PC-9 (cell line): ENCODE results near the gene POTEC. TPM values are rescaled to one million over a fixed set of nuclear protein-coding genes. Genes with fewer than 3 reads are reported as not detected.
"Not testable (repeated sequence)": the region's sequence is repeated elsewhere in the genome, so short reads cannot be mapped to it uniquely, and the experiment has no call there.

Source experiments
- Bru-seq: library from RNA; stranded (reverse); fragments of 400-500 nt; gene quantifications from one replicate; lab custom pipeline; 2021; lab: Mats Ljungman, UMichigan
- BruChase-seq, 2 experiments: library from RNA; stranded (reverse); fragments of 400-500 nt; gene quantifications; one replicate each; lab custom pipeline; 2021; lab: Mats Ljungman, UMichigan
- BruUV-seq: library from RNA; stranded (reverse); fragments of 400-500 nt; replicated peaks from 2 replicates; lab custom pipeline; 2021; lab: Mats Ljungman, UMichigan
- CTCF ChIA-PET: fragments of 300-600 bp; sonication (Branson Sonifier 250); formaldehyde crosslinking; loops from one replicate; lab custom pipeline; 2022; ENCODE audit warnings: antibody characterized with exemption; lab: Charles Lee
- POLR2A ChIA-PET: fragments of 300-600 bp; sonication (Branson Sonifier 250); formaldehyde crosslinking; loops from one replicate; lab custom pipeline; 2022; ENCODE audit warnings: antibody characterized with exemption; ENCODE audit not compliant: unreplicated experiment; lab: Charles Lee
- DNase-seq, 2 experiments: peaks; one replicate each; pipeline versions ENCODE4 v3.0.0 to v3.0.0-alpha.2; 2015 to 2022; ENCODE audit warnings: mixed read lengths in 1 of 2
- H2AFZ ChIP-seq: fragments of 200-600 bp; sonication (generic); 2 replicates; pipeline ENCODE4 v1.8.1; 2017; ENCODE audit warnings: antibody characterized with exemption
- H3F3A ChIP-seq: fragments of 200-600 bp; sonication (generic); 2 replicates; pipeline ENCODE4 v1.8.1; 2017; ENCODE audit warnings: antibody characterized with exemption, mild to moderate bottlenecking, low read depth; ENCODE audit not compliant: insufficient read depth
- H3K27ac ChIP-seq: fragments of 200-600 bp; sonication (generic); 2 replicates; pipeline ENCODE4 v1.6.1; 2016; ENCODE audit warnings: mixed run types
- H3K27me3 ChIP-seq: fragments of 200-600 bp; sonication (generic); 2 replicates; pipeline ENCODE4 v1.6.1; 2016; ENCODE audit warnings: low read depth, mixed run types; ENCODE audit not compliant: insufficient read depth
- H3K36me3 ChIP-seq: fragments of 200-600 bp; sonication (generic); 2 replicates; pipeline ENCODE4 v1.6.1; 2016; ENCODE audit warnings: low read depth, mixed run types
- H3K4me1 ChIP-seq: fragments of 200-600 bp; sonication (generic); replicated peaks from 2 replicates; pipeline ENCODE4 v1.6.1; 2016; ENCODE audit warnings: mixed run types; ENCODE audit not compliant: insufficient read depth
- H3K4me2 ChIP-seq: fragments of 200-600 bp; sonication (generic); 2 replicates; pipeline ENCODE4 v1.6.1; 2017; ENCODE audit warnings: mixed run types
- H3K4me3 ChIP-seq: fragments of 200-600 bp; sonication (generic); 2 replicates; pipeline ENCODE4 v1.6.1; 2016; ENCODE audit warnings: mixed run types
- H3K79me2 ChIP-seq: fragments of 200-600 bp; sonication (generic); 2 replicates; pipeline ENCODE4 v1.6.1; 2017; ENCODE audit warnings: low read depth, mixed run types
- H3K9me2 ChIP-seq: fragments of 200-600 bp; sonication (generic); 2 replicates; pipeline ENCODE4 v1.8.1; 2017; ENCODE audit warnings: mild to moderate bottlenecking; ENCODE audit not compliant: insufficient read depth
- H3K9me3 ChIP-seq: fragments of 200-600 bp; sonication (generic); 2 replicates; pipeline ENCODE4 v1.8.1; 2016; ENCODE audit warnings: low read depth; ENCODE audit not compliant: insufficient read depth
- H4K20me1 ChIP-seq: fragments of 200-600 bp; sonication (generic); 2 replicates; pipeline ENCODE4 v1.8.1; 2017; ENCODE audit not compliant: insufficient read depth
- CTCF ChIP-seq: fragments of 200-600 bp; sonication (generic); conservative IDR thresholded peaks from 2 replicates; pipeline ENCODE4 v1.6.1; 2017; ENCODE audit warnings: mixed run types, antibody characterized with exemption, mild to moderate bottlenecking, moderate library complexity
- EZH2 ChIP-seq: fragments of 200-600 bp; sonication (generic); IDR thresholded peaks from 2 replicates; pipeline ENCODE4 v1.8.0; 2017; ENCODE audit warnings: antibody characterized with exemption, low read depth
- intact Hi-C: fragments of 100-400 bp; cut with micrococcal nuclease; formaldehyde crosslinking; loops from one replicate; pipeline ENCODE4 v1.10.0; 2022; ENCODE audit not compliant: unreplicated experiment
- long read RNA-seq: library from polyadenylated mRNA; stranded (forward); transcript quantifications from one replicate; pipeline ENCODE4 v2.0.0, GENCODE V29; 2022
- total RNA-seq: library from RNA; stranded (reverse); gene quantifications from 2 replicates; pipeline ENCODE4 v1.2.3, GENCODE V29; 2021

Gene POTEC
- total RNA-seq (not detected in 2 replicates), Bru-seq, nascent RNA (percentile 7 among the genes with signal in this experiment), BruChase-seq, experiment 1, labeled RNA remaining after a 2-hour chase (not detected), BruChase-seq, experiment 2, labeled RNA remaining after a 6-hour chase (not detected)
- long read RNA-seq, result 0 reads

DNA sequence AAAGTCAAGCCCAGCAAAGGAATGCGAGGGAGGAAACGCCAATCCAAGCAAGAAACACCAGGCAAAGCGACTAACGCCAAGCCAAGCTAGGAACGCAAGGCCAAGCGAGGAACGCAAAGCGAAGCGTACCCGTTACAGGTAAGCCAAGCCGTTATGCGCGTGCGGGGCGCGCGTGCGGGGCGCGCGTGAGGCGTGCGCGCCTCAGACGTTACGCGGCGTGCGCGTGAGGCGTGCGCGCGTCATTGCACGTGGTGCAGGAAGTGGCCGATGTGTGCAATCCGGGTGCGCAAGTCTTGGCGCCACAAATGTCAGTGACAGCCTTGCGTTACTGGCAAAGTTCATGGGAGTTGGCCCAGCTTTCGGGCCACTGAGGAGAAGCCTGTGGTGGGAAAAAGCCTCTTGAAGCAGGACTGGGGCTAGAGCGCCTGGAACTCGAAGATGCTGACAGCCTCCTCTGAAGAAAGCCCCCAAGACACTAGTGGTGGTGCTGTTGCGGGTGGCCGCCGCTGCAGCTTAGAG, at the start of gene POTEC:
TSS of gene POTEC (minus strand) at position 155 of the 519 bp plus-strand sequence. CDS start 454 bp downstream, outside the sequence.
- H2AFZ ChIP-seq, H3K4me2 ChIP-seq, POLR2A ChIA-PET, H3K27ac ChIP-seq, H3K9me3 ChIP-seq, DNase-seq, BruUV-seq, H3K4me3 ChIP-seq, H3K36me3 ChIP-seq, H3K27me3 ChIP-seq, H3K4me1 ChIP-seq, H4K20me1 ChIP-seq, H3K9me2 ChIP-seq, CTCF ChIA-PET, intact Hi-C loops, H3K79me2 ChIP-seq, H3F3A ChIP-seq: not testable (repeated sequence)

GRCh38 chr18:14577971-14578370, 34.6 kb upstream of the POTEC start:
- Histone ChIP-seq H3K27ac (no peak overlapping the region), H3K4me1 (no peaks in the 10 kb centered on the region), H3K27me3 (no peaks in the 10 kb centered on the region), H3F3A (no peaks in the 10 kb centered on the region), H4K20me1 (no peaks in the 10 kb centered on the region), H3K4me2 (no peak overlapping the region), H3K4me3 (no peak overlapping the region), H3K9me2 (no peaks in the 10 kb centered on the region), H3K79me2 (no peaks in the 10 kb centered on the region), H3K9me3 (no peaks in the 10 kb centered on the region), H3K36me3 (no peaks in the 10 kb centered on the region), H2AFZ (no peak overlapping the region)
- intact Hi-C loops, result no loop called here
- POLR2A ChIA-PET, result no interaction called here
- no peak for DNase-seq
- no peak for TF ChIP-seq CTCF
- no peak for TF ChIP-seq EZH2
- BruUV-seq, result no TSS peak
- CTCF ChIA-PET, result no interaction called here

- H3K27ac ChIP-seq, H2AFZ ChIP-seq, H3K36me3 ChIP-seq, H3K9me2 ChIP-seq, POLR2A ChIA-PET, H3K9me3 ChIP-seq, DNase-seq, H3K27me3 ChIP-seq, H3K79me2 ChIP-seq, H3K4me1 ChIP-seq, intact Hi-C loops, CTCF ChIA-PET, H3F3A ChIP-seq, BruUV-seq, H4K20me1 ChIP-seq, H3K4me2 ChIP-seq, H3K4me3 ChIP-seq: not testable (repeated sequence)
These were observed 16.1 kb upstream of the POTEC start for GRCh38 chr18:14559502-14559901.

GRCh38 chr18:14531659-14532058, 11.7 kb downstream of the POTEC start:
- H3K9me2 ChIP-seq, H3K4me1 ChIP-seq, BruUV-seq, H4K20me1 ChIP-seq, H3K4me2 ChIP-seq, POLR2A ChIA-PET, H3K27ac ChIP-seq, H3K4me3 ChIP-seq, H3K79me2 ChIP-seq, H3F3A ChIP-seq, H3K36me3 ChIP-seq, DNase-seq, CTCF ChIA-PET, H3K27me3 ChIP-seq, intact Hi-C loops, H3K9me3 ChIP-seq, H2AFZ ChIP-seq: not testable (repeated sequence)

DNA sequence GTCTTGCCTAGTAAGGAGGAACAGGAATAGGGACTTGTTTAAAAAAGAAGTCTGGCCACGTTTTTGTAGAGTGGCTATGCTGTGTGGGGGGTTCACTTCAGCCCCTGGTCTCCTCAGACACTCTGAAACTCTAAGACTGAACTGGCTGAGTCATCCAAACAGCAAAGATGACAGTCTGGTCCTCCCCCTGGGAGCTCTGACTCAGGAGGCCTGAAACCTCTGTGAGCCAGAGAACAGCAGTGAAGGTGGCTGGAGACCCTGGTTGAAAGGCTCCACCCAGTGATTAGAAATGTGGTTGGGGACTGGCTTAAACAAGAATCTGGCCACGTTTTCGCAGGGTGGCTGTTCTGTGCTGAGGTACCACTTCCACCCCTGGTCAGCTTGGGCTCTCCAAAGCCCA, 32.7 kb downstream of the POTEC start:
- H3K9me2 ChIP-seq, H3K79me2 ChIP-seq, H3K27me3 ChIP-seq, intact Hi-C loops, H3K27ac ChIP-seq, H3K9me3 ChIP-seq, H3K4me1 ChIP-seq, H3F3A ChIP-seq, H3K36me3 ChIP-seq, H4K20me1 ChIP-seq, H2AFZ ChIP-seq, CTCF ChIA-PET, H3K4me2 ChIP-seq, BruUV-seq, POLR2A ChIA-PET, H3K4me3 ChIP-seq: not testable (repeated sequence)
- peak in 1 of 2 experiments; percentile 7 for DNase-seq

DNA sequence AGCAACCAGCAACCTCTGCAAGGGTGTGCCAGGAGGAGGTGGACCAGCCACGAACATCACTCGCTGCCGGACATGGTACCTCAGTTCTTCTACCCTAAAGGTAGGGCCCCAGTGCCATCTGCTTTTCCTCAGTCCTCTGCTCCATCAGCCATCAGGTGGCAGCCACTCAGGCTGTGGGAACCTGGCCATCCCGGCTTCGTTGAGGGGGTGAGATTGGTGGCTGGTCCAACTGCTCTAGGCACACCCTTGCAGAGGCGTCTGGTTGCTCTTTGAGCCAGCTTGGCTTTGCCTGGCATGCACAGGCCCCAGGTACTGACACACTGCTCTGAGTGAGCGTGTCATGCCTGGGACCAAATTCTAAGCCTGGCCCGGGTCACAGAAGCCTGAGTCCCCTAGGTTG, 39.7 kb downstream of the POTEC start:
- H3K4me3 ChIP-seq, DNase-seq, H4K20me1 ChIP-seq, H3K9me3 ChIP-seq, intact Hi-C loops, H3K36me3 ChIP-seq, H3K4me2 ChIP-seq, BruUV-seq, H2AFZ ChIP-seq, CTCF ChIA-PET, H3K27ac ChIP-seq, H3F3A ChIP-seq, H3K79me2 ChIP-seq, H3K9me2 ChIP-seq, POLR2A ChIA-PET, H3K4me1 ChIP-seq, H3K27me3 ChIP-seq: not testable (repeated sequence)
